Urinary bladder (tissue), 4 donors: ENCODE measurements around the gene NACC2. TPM values are rescaled to one million over a fixed set of nuclear protein-coding genes. Genes with fewer than 3 reads are reported as not detected.
A peak's percentile ranks its signal among the peaks of the same experiment; 100 is the strongest.

Experiments used
- DNase-seq: peaks from one replicate; pipeline ENCODE4 v3.0.0-alpha.2; 2015; ENCODE audit errors: extremely low spot score
- H3K27ac ChIP-seq: one replicate; pipeline ENCODE4 v1.5.1; 2013; ENCODE audit warnings: low read depth, mild to moderate bottlenecking, moderate library complexity
- H3K36me3 ChIP-seq: one replicate; pipeline ENCODE4 v1.6.1; 2013; ENCODE audit warnings: mild to moderate bottlenecking, moderate library complexity; ENCODE audit not compliant: insufficient read depth
- H3K4me1 ChIP-seq: one replicate; pipeline ENCODE4 v1.6.1; 2013; ENCODE audit warnings: mild to moderate bottlenecking, moderate library complexity; ENCODE audit not compliant: insufficient read depth
- H3K4me3 ChIP-seq: one replicate; pipeline ENCODE4 v1.5.1; 2013; ENCODE audit warnings: low read depth, low read length
- WGBS: extraction: QIAGEN DNeasy Blood & Tissue Kit; methylation state at CpG from one replicate; pipeline ENCODE4 v1.1.7; 2013; 5-methylcytosine and 5-hydroxymethylcytosine counted together
- polyA plus RNA-seq: library from polyadenylated mRNA; stranded (reverse); fragments of 200-250 nt; gene quantifications from one replicate; pipeline ENCODE4 v1.2.3, GENCODE V29; 2013
- total RNA-seq: library from RNA; depleted of rRNA; stranded (reverse); fragments of >200 nt; gene quantifications from one replicate; pipeline ENCODE4 v1.2.3, GENCODE V29; 2014
- donor health status: healthy with polysubstance abuse.
- donor health status: healthy.

Gene NACC2
- total and polyA plus RNA-seq, 2 donors, result 14.9 to 54.1 TPM

DNA sequence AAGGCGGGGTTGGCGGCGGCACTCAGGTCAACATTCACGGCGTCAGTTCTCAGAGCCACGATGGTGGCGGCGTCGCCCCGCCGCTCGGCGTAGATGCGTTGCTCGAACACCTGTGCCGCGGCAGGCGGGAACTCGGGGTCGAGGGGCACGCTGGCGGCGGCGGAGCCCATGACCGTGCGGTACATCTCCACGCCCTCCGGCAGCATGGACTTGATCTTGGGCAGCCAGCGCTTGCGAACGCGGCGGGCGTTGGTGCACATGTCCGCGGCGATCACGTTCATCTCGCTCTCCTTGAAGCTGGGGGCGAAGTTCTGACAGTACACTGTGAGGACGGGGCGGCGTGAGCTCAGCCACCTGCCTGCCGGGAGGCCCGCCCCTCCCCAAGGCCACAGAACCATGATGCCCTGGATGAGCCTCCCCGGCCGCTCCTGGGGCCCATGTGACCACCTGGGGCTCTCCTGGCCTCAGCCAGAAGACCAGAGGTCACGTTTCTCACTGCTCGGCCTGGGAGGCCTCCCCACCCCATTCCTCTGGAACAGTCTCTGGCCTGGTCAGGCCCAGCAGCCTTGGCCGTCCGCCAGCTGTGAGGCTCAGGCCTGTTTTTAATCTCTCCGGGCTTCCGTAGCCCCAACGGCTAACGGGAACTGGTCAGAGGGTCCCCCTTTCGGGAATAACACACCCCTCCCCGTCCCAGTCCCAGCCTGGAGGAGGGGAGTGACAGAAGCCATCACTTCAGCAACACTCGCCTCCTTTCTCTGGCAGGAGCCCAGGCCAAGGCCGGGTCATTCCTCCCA, 83.2 kb downstream of the NACC2 start:
- 70% methylated on average over 59 of the region's 59 CpGs for WGBS
- no peaks in the 10 kb centered on the region for H3K36me3 ChIP-seq
- no peaks in the 10 kb centered on the region for H3K4me1 ChIP-seq
- H3K4me3 ChIP-seq, result no peak overlapping the region
- peak overlapping the region; percentile 3 for H3K27ac ChIP-seq
- DNase-seq, result no peak

DNA sequence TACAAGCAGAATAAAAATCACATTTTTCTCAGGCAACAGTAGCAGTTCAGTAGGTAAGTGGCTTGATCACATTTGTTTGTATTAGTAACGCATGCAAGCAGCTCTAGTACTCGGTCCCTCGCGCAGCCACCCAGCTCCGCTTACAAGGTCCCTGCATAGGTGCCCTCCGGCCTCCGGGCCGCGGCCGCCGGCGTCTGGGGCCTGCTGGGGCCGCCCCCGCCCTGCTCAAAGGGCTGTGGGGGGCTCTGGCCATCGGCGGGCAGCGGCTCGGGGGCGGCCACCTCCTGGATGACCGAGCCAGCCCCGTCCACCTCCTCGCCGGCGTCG, 83.8 kb downstream of the NACC2 start:
- no peak overlapping the region for H3K27ac ChIP-seq
- no peak for DNase-seq
- no peaks in the 10 kb centered on the region for H3K36me3 ChIP-seq
- no peaks in the 10 kb centered on the region for H3K4me1 ChIP-seq
- WGBS, result 76% methylated on average over 25 of the region's 25 CpGs
- no peak overlapping the region for H3K4me3 ChIP-seq

DNA sequence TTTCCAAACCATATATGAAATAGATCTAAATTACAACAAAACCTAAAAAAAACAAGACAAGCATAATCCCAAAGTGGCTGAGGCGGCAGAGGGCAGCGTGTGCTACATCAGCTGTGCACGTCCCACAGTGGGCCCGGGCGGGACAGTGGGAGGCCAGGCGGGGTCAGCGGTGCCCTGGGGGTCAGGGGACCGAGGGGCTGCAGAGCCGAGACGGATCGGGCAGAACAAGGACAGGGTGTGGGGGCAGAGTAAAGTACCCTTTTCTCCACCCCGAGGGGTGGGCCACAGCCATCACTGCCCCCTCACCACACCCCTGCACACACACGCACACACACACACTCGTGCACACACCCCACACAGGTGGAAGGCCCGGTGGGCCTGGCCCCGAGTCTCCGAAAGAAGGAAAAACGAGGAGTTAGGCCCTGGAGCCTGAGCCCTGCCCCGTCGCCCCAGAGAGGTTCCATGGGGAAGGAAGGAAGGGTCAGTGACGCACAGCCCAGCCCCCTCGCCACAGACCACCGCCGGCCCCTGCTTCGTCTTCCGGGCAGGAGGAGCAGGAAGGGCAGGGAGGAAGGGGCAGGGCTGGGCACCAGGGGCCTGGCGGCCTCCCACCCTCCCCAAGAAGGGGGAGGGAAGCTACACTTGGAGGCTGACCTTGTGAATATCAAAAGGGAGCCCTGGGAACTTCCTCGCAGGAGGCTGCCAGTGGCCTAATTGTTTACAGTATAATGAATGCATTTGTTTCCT, 84.3 kb downstream of the NACC2 start:
- Histone ChIP-seq H3K36me3 (no peaks in the 10 kb centered on the region), H3K4me3 (no peak overlapping the region), H3K27ac (no peak overlapping the region), H3K4me1 (no peaks in the 10 kb centered on the region)
- DNase-seq, result no peak
- 80% methylated on average over 28 of the region's 28 CpGs for WGBS

DNA sequence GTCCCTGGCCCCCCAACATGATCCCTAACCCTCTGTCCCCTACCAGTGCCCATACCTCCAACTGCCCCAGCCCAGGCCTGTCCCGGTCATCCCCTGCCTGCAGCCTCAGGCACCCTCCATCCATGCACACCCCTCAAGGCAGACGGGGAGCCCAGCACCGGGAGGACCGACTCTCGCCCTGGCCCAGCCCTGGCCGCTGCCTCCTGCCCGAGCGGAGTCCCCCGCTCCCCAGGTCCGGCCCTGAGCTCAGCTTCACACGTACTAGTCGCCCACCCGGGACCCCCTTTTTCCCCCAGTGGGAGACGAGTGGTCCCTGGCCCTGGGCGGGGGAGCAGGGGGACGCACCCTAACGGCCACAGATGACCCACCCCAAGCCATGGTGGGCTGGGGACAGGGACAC, 84.9 kb downstream of the NACC2 start:
- WGBS, result 92% methylated on average over 17 of the region's 17 CpGs
- no peak for DNase-seq
- H3K27ac ChIP-seq, result no peak overlapping the region
- H3K36me3 ChIP-seq, result no peaks in the 10 kb centered on the region
- no peak overlapping the region for H3K4me3 ChIP-seq
- no peaks in the 10 kb centered on the region for H3K4me1 ChIP-seq

DNA sequence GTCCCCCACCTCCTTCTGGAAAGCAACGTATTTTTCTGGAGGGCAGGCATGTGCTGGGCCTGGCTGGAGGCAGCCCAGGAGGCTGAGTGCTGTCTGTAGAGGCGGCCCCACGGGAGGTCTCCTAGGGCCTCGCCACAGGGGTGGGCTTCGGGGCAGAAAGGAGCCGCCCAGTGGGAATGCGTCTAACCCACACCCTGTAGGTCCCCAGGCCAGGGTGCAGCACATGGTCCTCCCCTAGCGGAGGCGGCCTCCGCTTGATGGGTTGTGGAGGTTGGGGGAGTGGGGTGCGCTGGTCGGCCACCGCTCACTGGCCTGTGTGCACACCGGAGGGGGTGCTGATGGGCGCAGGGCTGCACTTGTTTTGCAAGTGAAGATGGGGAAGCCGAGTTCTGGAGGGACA, 85.6 kb downstream of the NACC2 start:
- H3K4me1 ChIP-seq, result no peaks in the 10 kb centered on the region
- H3K4me3 ChIP-seq, result no peak overlapping the region
- no peaks in the 10 kb centered on the region for H3K36me3 ChIP-seq
- WGBS, result 90% methylated on average over 16 of the region's 16 CpGs
- H3K27ac ChIP-seq, result no peak overlapping the region
- DNase-seq, result no peak

DNA sequence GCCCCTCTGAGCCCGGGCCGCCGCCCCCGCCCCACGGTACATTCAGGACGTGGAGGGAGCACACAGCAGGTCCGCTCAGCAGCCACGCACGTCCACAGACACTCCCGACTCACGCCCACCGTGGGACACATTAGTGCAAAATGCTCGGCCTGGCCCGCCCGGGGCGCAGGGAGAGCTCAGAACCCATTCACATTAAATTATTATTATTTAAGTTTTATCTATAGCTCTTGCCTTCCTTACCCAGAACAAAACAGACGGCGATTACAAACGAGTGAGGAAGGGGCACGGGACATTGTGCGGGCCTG, 86.4 kb downstream of the NACC2 start:
- H3K4me3 ChIP-seq, result no peak overlapping the region
- no peaks in the 10 kb centered on the region for H3K4me1 ChIP-seq
- H3K36me3 ChIP-seq, result no peaks in the 10 kb centered on the region
- DNase-seq, result no peak
- 84% methylated on average over 21 of the region's 21 CpGs for WGBS
- H3K27ac ChIP-seq, result no peak overlapping the region

DNA sequence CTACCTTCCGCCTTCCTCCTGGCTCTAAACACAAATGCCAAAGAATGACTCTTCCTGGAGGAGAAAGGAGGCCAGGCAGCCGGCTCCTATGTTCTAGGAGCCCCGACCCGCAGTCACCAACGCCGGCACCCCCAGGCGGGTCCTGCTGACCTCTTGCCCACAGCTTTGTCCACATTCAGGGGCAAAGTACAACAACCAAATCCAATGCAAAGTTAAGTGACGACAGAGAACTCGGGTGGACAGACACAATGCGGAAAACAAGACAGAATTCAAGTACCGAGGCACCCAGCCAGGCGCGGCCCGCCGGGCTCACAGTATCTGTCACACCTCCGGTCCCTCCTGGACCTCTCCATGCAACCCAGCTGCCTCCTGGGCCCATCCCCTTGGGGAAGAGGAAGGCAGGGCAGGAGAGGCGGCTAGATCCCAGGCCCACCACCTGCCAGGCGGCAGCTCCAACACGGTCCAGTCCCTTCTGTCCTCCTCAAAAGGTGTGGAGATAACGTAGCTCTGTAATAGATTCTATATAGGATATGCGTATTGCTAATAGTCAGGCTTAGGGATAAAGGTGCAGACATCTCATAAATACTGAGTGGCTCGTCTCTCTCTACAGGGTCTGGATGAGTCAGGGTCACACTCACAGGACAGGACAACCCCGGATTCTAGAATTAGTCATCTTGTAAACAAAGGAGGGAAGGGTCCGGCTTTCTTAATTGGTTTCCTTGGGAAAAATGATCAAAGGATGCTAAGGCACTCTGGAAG, 87.0 kb downstream of the NACC2 start:
- WGBS, result 69% methylated on average over 24 of the region's 24 CpGs
- Histone ChIP-seq H3K4me3 (no peak overlapping the region), H3K36me3 (no peaks in the 10 kb centered on the region), H3K27ac (no peak overlapping the region), H3K4me1 (no peaks in the 10 kb centered on the region)
- DNase-seq, result no peak

DNA sequence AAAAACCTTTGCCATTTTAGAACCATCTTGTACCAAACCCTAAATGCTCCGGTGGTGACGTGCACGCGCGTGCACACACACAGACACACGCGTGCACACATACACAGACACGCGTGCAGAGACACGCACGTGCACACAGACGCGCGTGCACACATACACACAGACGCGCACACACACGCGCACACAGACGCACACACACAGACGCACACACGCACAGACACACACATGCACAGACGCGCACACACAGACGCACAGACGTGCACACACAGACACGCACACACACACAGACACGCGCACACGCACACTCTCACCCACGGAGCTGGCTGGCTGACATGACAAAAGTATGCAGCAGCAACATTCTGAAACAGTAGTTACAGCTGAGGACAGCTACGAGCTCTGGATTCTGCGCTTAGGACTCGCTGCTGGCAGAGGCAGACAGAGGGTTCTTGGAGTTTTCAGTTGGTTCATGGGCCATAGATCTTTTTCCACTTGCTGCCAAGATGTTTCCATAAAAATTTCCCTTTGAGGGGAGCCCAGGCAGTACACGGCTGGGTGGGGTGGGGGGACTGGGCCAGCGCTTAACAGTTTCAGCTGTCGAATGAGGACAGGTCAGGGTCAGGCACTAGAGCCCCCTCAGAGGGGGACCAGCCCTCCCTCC, 87.7 kb downstream of the NACC2 start:
- no peaks in the 10 kb centered on the region for H3K36me3 ChIP-seq
- H3K27ac ChIP-seq, result no peak overlapping the region
- no peak overlapping the region for H3K4me3 ChIP-seq
- H3K4me1 ChIP-seq, result no peaks in the 10 kb centered on the region
- WGBS, result 75% methylated on average over 36 of the region's 36 CpGs
- DNase-seq, result no peak

DNA sequence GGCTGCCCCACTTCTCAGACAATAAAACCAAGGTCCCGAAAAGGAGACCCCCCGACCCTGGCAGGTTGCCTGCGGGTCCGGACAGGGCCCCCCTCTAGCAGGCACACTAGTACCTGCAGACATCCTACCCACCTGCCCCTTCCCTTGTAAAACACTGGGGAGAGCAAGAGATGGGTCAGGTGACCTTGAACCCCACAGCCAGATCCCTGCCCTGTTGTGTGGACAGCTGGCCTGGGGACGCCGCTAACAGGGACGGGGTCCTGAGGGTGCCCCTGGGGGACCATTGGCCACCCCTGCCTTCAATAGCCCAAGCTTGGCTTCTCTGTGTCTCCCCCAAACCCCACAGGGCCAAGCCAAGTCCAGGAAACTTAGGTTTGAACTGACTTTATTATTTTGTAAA, 88.9 kb downstream of the NACC2 start:
- Histone ChIP-seq H3K27ac (no peak overlapping the region), H3K4me3 (no peak overlapping the region), H3K4me1 (no peaks in the 10 kb centered on the region), H3K36me3 (no peaks in the 10 kb centered on the region)
- no peak for DNase-seq
- WGBS, result 89% methylated on average over 7 of the region's 7 CpGs

DNA sequence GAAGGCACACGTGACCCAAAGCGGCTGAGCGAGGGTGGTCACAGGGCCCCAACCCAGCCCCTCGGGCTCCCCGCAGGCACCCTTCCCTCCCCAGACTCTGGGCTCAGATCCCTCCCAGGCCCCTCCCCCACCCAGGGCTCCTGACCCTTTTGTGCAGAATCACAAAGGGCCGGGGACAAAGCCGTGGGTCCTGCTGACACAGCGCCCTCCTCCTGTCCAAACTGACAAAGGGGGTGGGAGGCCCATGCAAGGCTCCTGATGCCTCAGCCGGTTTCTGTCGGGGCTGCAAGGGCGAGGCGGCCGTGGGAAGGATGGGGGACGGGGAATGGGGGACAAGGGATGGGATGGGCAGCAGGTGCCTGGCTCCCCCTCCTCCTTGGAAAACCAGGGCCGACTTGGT, 90.4 kb downstream of the NACC2 start:
- Histone ChIP-seq H3K4me1 (no peaks in the 10 kb centered on the region), H3K27ac (no peak overlapping the region), H3K36me3 (no peaks in the 10 kb centered on the region), H3K4me3 (no peak overlapping the region)
- no peak for DNase-seq
- WGBS, result 83% methylated on average over 15 of the region's 15 CpGs

DNA sequence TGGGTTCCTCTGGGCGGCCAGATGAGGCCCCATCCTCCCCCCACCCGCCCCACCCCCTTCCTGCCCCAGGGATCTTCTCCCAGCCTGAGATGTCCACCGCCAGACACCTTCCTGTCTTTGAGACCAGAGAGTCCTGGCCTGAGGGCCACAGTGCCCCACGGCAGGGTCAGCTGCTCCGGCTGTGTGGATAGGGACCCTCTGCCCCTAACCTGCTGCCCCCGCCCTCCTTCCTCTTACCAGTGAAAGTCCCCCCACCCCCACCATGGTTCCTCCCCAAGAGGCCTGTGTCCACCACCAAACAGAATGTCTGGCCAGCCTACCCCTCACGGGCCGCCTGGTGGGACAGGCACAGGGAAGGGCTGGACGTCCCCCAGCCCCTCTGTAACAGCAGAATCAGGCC, 90.9 kb downstream of the NACC2 start:
- H3K27ac ChIP-seq, result no peak overlapping the region

DNA sequence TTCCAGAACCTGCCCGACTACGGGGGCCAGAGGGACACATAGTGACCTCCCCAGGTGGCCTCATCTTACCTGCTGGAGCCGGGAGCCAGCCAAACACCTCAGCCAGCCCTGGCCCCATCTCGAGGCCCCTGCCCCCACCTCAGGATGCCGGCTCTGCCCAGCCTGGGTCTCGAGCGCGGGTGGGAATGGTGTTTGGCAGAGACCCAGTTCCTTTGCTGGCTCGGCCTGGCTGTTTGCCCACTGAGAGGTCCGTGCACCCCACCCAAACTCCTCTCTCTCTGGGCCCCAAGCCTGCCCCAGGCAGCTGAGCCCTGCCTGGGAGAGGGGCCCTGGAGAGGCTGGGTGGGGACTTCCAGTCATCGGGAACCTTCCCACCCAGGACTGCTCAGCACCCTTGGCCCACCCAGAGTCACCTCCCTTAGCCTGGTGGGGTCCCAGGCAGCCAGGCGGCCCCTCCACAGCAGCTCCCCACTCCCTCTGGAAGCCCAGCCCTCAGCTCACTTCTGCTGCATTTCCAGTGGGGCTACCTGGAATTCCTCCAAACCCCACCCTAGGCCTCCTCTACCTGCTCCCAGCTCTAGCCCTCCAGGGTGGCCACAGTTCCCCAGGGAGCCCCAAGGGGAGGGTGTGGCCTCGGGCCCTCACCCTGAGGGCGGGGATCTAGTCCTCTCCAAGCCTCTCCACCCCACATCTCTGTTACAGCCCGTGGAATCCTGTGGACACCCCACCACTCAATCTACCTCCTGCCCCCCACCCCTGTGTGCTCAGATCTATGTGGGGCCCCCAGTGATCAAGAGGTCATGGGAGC, 91.5 kb downstream of the NACC2 start:
- no peak overlapping the region for H3K27ac ChIP-seq
- H3K4me3 ChIP-seq, result no peak overlapping the region
- no peak for DNase-seq
- 24% methylated on average over 15 of the region's 15 CpGs for WGBS
- no peaks in the 10 kb centered on the region for H3K36me3 ChIP-seq
- H3K4me1 ChIP-seq, result no peaks in the 10 kb centered on the region

More for the DNA sequence above, 90.9 kb downstream of the NACC2 start:
- no peak for DNase-seq
- 85% methylated on average over 9 of the region's 9 CpGs for WGBS
- H3K4me3 ChIP-seq, result no peak overlapping the region
- H3K4me1 ChIP-seq, result no peaks in the 10 kb centered on the region
- H3K36me3 ChIP-seq, result no peaks in the 10 kb centered on the region

DNA sequence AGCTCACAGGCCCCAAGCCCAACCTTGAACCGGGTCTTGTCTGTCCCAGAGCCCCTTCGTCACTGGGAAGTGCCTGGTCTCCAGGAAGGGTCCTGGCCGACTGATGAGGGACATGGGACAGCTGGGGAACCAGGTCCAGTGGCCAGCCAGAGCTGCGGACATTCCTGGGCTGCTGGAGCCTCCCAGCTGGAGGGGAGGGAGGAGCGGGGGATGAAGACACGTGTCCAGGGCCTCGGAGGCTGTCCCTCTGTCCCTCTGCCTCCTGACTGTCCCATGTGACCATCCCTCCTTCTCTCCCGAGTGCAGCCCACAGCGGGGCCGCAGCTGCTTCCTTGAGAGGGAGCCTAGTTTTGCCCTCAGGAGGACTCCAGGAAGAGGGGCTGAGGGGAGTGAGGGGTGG, 92.2 kb downstream of the NACC2 start:
- Histone ChIP-seq H3K27ac (no peak overlapping the region), H3K4me1 (no peaks in the 10 kb centered on the region), H3K36me3 (no peaks in the 10 kb centered on the region), H3K4me3 (no peak overlapping the region)
- WGBS, result 21% methylated on average over 10 of the region's 10 CpGs
- no peak for DNase-seq
